ENCODE results near the gene ABR. TPM values are rescaled to one million over a fixed set of nuclear protein-coding genes. Genes with fewer than 3 reads are reported as not detected.

The ABR gene
- total RNA-seq, 1 experiment from 2014 or later, result 172 TPM

- Histone ChIP-seq H3K27ac (ENCODE audit: low read length) (no peak overlapping the region), H3K36me3 (ENCODE audit: control insufficient read depth, insufficient read depth, low read length) (peaks cover 3% of the 10 kb centered on the region; the same call in 1 of the 2 replicates), H3K9me3 (ENCODE audit: control insufficient read depth, insufficient read depth, low read depth, low read length) (no peaks in the 10 kb centered on the region), H3K27me3 (ENCODE audit: control insufficient read depth, insufficient read depth, low read length) (no peaks in the 10 kb centered on the region), H3K4me1 (ENCODE audit: control insufficient read depth, insufficient read depth, low read length) (peaks cover 6% of the 10 kb centered on the region), H3K4me3 (ENCODE audit: low read depth in 2 of 2, low read length in 2 of 2) (no peak overlapping the region)
- CTCF ChIA-PET, result no interaction called here
- BruUV-seq (replicated peaks), result no TSS peak
- no peak for TF ChIP-seq SIN3A (IDR thresholded peaks at IDR 0.05; ENCODE audit: borderline replicate concordance, insufficient read depth, low read depth, low read length)
- TF ChIP-seq POLR2AphosphoS5 (IDR thresholded peaks at IDR 0.05; ENCODE audit: low read depth, low read length), result no peak
- TF ChIP-seq, protein P1, sequence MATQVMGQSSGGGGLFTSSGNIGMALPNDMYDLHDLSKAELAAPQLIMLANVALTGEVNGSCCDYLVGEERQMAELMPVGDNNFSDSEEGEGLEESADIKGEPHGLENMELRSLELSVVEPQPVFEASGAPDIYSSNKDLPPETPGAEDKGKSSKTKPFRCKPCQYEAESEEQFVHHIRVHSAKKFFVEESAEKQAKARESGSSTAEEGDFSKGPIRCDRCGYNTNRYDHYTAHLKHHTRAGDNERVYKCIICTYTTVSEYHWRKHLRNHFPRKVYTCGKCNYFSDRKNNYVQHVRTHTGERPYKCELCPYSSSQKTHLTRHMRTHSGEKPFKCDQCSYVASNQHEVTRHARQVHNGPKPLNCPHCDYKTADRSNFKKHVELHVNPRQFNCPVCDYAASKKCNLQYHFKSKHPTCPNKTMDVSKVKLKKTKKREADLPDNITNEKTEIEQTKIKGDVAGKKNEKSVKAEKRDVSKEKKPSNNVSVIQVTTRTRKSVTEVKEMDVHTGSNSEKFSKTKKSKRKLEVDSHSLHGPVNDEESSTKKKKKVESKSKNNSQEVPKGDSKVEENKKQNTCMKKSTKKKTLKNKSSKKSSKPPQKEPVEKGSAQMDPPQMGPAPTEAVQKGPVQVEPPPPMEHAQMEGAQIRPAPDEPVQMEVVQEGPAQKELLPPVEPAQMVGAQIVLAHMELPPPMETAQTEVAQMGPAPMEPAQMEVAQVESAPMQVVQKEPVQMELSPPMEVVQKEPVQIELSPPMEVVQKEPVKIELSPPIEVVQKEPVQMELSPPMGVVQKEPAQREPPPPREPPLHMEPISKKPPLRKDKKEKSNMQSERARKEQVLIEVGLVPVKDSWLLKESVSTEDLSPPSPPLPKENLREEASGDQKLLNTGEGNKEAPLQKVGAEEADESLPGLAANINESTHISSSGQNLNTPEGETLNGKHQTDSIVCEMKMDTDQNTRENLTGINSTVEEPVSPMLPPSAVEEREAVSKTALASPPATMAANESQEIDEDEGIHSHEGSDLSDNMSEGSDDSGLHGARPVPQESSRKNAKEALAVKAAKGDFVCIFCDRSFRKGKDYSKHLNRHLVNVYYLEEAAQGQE (IDR thresholded peaks at IDR 0.05; ENCODE audit: insufficient read depth in 1 of 2, low read depth in 2 of 2, low read length in 1 of 2), result no peak
- no peak for TF ChIP-seq TCF7L2 (IDR thresholded peaks at IDR 0.05; ENCODE audit: low read depth, low read length)
- TF ChIP-seq, protein P2, sequence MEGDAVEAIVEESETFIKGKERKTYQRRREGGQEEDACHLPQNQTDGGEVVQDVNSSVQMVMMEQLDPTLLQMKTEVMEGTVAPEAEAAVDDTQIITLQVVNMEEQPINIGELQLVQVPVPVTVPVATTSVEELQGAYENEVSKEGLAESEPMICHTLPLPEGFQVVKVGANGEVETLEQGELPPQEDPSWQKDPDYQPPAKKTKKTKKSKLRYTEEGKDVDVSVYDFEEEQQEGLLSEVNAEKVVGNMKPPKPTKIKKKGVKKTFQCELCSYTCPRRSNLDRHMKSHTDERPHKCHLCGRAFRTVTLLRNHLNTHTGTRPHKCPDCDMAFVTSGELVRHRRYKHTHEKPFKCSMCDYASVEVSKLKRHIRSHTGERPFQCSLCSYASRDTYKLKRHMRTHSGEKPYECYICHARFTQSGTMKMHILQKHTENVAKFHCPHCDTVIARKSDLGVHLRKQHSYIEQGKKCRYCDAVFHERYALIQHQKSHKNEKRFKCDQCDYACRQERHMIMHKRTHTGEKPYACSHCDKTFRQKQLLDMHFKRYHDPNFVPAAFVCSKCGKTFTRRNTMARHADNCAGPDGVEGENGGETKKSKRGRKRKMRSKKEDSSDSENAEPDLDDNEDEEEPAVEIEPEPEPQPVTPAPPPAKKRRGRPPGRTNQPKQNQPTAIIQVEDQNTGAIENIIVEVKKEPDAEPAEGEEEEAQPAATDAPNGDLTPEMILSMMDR (IDR thresholded peaks at IDR 0.05), result no peak
- ATAC-seq, result no peak
- intact Hi-C loops (cut with micrococcal nuclease; ENCODE audit: unreplicated experiment) (no loop called here), in situ Hi-C loops (cut with HindIII; ENCODE audit: low pct_unique_long_range_greater_than_20kb, low sequenced_read_pairs) (no loop called here)
- no peak for DNase-seq (ENCODE audit: low read depth, low spot score)
- POLR2A ChIA-PET, result no interaction called here
Measured at GRCh38 chr17:1040216-1040600, 139.6 kb downstream of the ABR start.

DNA sequence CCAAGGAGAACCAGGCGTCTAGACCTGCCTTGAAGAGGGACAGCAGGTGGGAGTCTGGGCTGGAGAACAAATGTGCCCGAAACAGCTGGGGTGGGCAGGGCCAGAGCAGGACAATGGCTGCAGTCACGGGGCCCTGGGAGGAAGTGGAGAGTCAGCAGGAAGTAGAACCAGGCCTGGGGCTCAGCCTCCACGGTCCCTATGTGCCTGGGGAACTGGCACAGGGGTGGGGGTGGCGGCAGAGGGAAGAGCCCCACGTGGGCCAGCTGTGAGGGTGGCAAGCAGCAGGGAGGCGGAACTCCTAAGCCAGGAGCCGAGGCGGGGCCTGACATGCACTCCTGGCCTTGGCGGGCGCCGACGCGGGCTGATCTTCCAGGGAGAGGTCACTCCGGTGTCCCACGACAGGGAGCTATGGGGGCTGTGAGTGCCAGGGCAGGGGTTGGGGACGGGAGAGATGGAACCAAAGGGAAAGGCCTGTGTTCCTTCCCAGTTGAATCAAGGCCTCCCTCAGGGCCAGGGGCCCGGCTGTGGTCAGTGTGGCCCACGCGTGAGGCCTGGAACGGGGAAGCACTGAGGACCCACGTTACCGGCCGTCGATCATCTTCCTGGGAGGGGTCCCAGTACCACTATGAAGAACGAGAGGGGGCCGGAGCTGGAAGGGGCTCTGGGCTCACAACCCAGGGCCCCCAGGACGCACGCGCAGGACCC lies 140.1 kb downstream of the ABR start:
- CTCF ChIA-PET, result no interaction called here
- no TSS peak for BruUV-seq (replicated peaks)
- no peak overlapping the region for H3K4me3 ChIP-seq (ENCODE audit: low read depth in 2 of 2, low read length in 2 of 2)
- no peak for TF ChIP-seq POLR2AphosphoS5 (IDR thresholded peaks at IDR 0.05; ENCODE audit: low read depth, low read length)
- no peak for TF ChIP-seq TCF7L2 (IDR thresholded peaks at IDR 0.05; ENCODE audit: low read depth, low read length)
- TF ChIP-seq, protein P2 (IDR thresholded peaks at IDR 0.05), result no peak
- TF ChIP-seq, protein P1 (IDR thresholded peaks at IDR 0.05; ENCODE audit: insufficient read depth in 1 of 2, low read depth in 2 of 2, low read length in 1 of 2), result no peak
- no peak for TF ChIP-seq SIN3A (IDR thresholded peaks at IDR 0.05; ENCODE audit: borderline replicate concordance, insufficient read depth, low read depth, low read length)
- POLR2A ChIA-PET, result no interaction called here
- ATAC-seq, result no peak
- H3K27ac ChIP-seq (ENCODE audit: low read length), result no peak overlapping the region
- no peaks in the 10 kb centered on the region for H3K36me3 ChIP-seq (ENCODE audit: control insufficient read depth, insufficient read depth, low read length)
- DNase-seq (ENCODE audit: low read depth, low spot score), result no peak
- H3K27me3 ChIP-seq (ENCODE audit: control insufficient read depth, insufficient read depth, low read length), result no peaks in the 10 kb centered on the region
- no peaks in the 10 kb centered on the region for H3K9me3 ChIP-seq (ENCODE audit: control insufficient read depth, insufficient read depth, low read depth, low read length)
- in situ Hi-C loops (cut with HindIII; ENCODE audit: low pct_unique_long_range_greater_than_20kb, low sequenced_read_pairs), result no loop called here
- intact Hi-C loops (cut with micrococcal nuclease; ENCODE audit: unreplicated experiment), result no loop called here
- H3K4me1 ChIP-seq (ENCODE audit: control insufficient read depth, insufficient read depth, low read length), result peaks cover 6% of the 10 kb centered on the region
